Caco-2 (cell line): ENCODE results near the gene SELENON. TPM values are rescaled to one million over a fixed set of nuclear protein-coding genes. Genes with fewer than 3 reads are reported as not detected.

Source experiments
- BruUV-seq: library from RNA; stranded (reverse); fragments of 400-500 nt; replicated peaks from 2 replicates; lab custom pipeline; 2021; lab: Mats Ljungman, UMichigan
- CTCF ChIA-PET: fragments of 300-600 bp; sonication (Branson Sonifier 250); formaldehyde crosslinking; loops from one replicate; lab custom pipeline; 2022; ENCODE audit warnings: antibody characterized with exemption; lab: Charles Lee
- POLR2A ChIA-PET: fragments of 300-600 bp; sonication (Branson Sonifier 250); formaldehyde crosslinking; loops from one replicate; lab custom pipeline; 2022; ENCODE audit warnings: antibody characterized with exemption; lab: Charles Lee
- DNase-seq, 2 experiments: peaks; one replicate each; pipeline versions ENCODE4 v3.0.0 to v3.0.0-alpha.2; 2020 to 2022
- H3K27me3 ChIP-seq: replicated peaks from 2 replicates; pipeline ENCODE4 v1.6.0; 2011; ENCODE audit warnings: low read length; ENCODE audit not compliant: control insufficient read depth, insufficient read depth
- H3K36me3 ChIP-seq: 2 replicates; pipeline ENCODE4 v1.5.1; 2011; ENCODE audit warnings: low read length; ENCODE audit not compliant: control insufficient read depth, insufficient read depth
- H3K4me1 ChIP-seq: fragments of 250-450 bp; sonication (Bioruptor Pico); 2 replicates; pipeline ENCODE4 v1.5.1; 2020; ENCODE audit warnings: mild to moderate bottlenecking
- H3K4me3 ChIP-seq: 2 replicates; pipeline ENCODE4 v1.5.1; 2011; ENCODE audit warnings: low read depth, mild to moderate bottlenecking, control low read depth, low read length
- H3K9me3 ChIP-seq: fragments of 250-450 bp; sonication (Bioruptor Pico); 2 replicates; pipeline ENCODE4 v1.5.1; 2020; ENCODE audit warnings: mild to moderate bottlenecking, moderate library complexity
- H3K27ac Mint-ChIP-seq: one replicate; pipeline ENCODE4 v1.8.0; 2022; ENCODE audit warnings: mixed read lengths; ENCODE audit not compliant: unreplicated experiment
- H3K27me3 Mint-ChIP-seq: one replicate; pipeline ENCODE4 v1.8.0; 2022; ENCODE audit warnings: mixed read lengths; ENCODE audit not compliant: insufficient read depth, unreplicated experiment
- H3K36me3 Mint-ChIP-seq: one replicate; pipeline ENCODE4 v1.8.0; 2022; ENCODE audit warnings: mild to moderate bottlenecking, mixed read lengths; ENCODE audit not compliant: insufficient read depth, unreplicated experiment
- H3K4me1 Mint-ChIP-seq: one replicate; pipeline ENCODE4 v1.8.0; 2022; ENCODE audit warnings: low read depth, mixed read lengths; ENCODE audit not compliant: unreplicated experiment
- H3K4me3 Mint-ChIP-seq: one replicate; pipeline ENCODE4 v1.8.0; 2022; ENCODE audit warnings: mild to moderate bottlenecking, moderate library complexity, mixed read lengths; ENCODE audit not compliant: unreplicated experiment
- H3K9me3 Mint-ChIP-seq: one replicate; pipeline ENCODE4 v1.8.0; 2022; ENCODE audit warnings: mixed read lengths; ENCODE audit not compliant: unreplicated experiment
- CTCF ChIP-seq, 2 experiments: fragments of 200-600 bp in 1 of 2; IDR thresholded peaks; 1 replicate in 1 of 2; 2 replicates in 1 of 2; pipeline versions ENCODE4 v1.5.1 to v1.8.0; 2011 to 2022; ENCODE audit warnings: antibody characterized with exemption in 1 of 2, control low read depth in 1 of 2, inconsistent platforms in 1 of 2, low read depth in 1 of 2, low read length in 1 of 2, mild to moderate bottlenecking in 1 of 2, moderate library complexity in 1 of 2; ENCODE audit not compliant: insufficient read depth in 1 of 2, severe bottlenecking in 1 of 2, unreplicated experiment in 1 of 2
- intact Hi-C: fragments of 100-400 bp; cut with micrococcal nuclease; formaldehyde crosslinking; loops from one replicate; pipeline ENCODE4 v1.10.0; 2022; ENCODE audit not compliant: unreplicated experiment
- total RNA-seq: library from RNA; stranded (reverse); gene quantifications from 2 replicates; pipeline ENCODE4 v1.2.3, GENCODE V29; 2022

Gene SELENON
- total RNA-seq, 1 experiment from 2014 or later = 58.3 TPM

- no peaks in the 10 kb centered on the region for H3K27me3 Mint-ChIP-seq
- intact Hi-C loops = no loop called here
- Histone ChIP-seq H3K36me3 (no peaks in the 10 kb centered on the region), H3K4me1 (peaks cover 23% of the 10 kb centered on the region), H3K9me3 (no peaks in the 10 kb centered on the region), H3K4me3 (no peak overlapping the region), H3K27me3 (no peaks in the 10 kb centered on the region)
- peaks cover 25% of the 10 kb centered on the region for H3K4me1 Mint-ChIP-seq
- CTCF ChIA-PET = no interaction called here
- H3K9me3 Mint-ChIP-seq = no peaks in the 10 kb centered on the region
- no peak overlapping the region for H3K4me3 Mint-ChIP-seq
- no peak for DNase-seq
- no TSS peak for BruUV-seq
- POLR2A ChIA-PET = no interaction called here
- H3K36me3 Mint-ChIP-seq = peaks cover 4% of the 10 kb centered on the region
- no peak overlapping the region for H3K27ac Mint-ChIP-seq
- no peak for TF ChIP-seq CTCF (IDR thresholded peaks at IDR 0.05; ENCODE audit: insufficient read depth in 1 of 2, low read depth in 1 of 2, low read length in 1 of 2, severe bottlenecking in 1 of 2, unreplicated experiment in 1 of 2)
Measured at GRCh38 chr1:25767437-25767770, 32.6 kb upstream of the SELENON start.

DNA sequence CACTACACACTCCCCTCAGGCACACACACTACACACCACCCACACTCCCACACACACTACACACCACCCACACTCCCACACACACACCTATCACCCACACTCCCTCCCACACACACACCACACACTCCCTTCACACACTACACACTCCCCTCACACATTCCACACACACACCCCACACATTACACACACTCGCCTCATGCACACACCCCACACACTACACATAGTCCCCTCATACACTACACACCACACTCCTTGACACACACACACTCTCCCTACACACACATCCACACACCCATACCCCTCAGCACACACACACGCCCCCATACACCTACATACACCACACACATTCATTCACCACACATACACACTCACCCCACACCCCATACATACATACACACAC, 31.0 kb upstream of the SELENON start:
- Histone ChIP-seq H3K9me3 (no peaks in the 10 kb centered on the region), H3K4me1 (peaks cover 39% of the 10 kb centered on the region), H3K36me3 (no peaks in the 10 kb centered on the region), H3K4me3 (no peak overlapping the region), H3K27me3 (no peaks in the 10 kb centered on the region)
- no peak for TF ChIP-seq CTCF (IDR thresholded peaks at IDR 0.05; ENCODE audit: insufficient read depth in 1 of 2, low read depth in 1 of 2, low read length in 1 of 2, severe bottlenecking in 1 of 2, unreplicated experiment in 1 of 2)
- no TSS peak for BruUV-seq
- no peaks in the 10 kb centered on the region for H3K27me3 Mint-ChIP-seq
- no peak for DNase-seq
- H3K4me3 Mint-ChIP-seq = no peak overlapping the region
- H3K4me1 Mint-ChIP-seq = peaks cover 38% of the 10 kb centered on the region
- peak overlapping the region; percentile 65 for H3K27ac Mint-ChIP-seq
- peaks cover 8% of the 10 kb centered on the region for H3K36me3 Mint-ChIP-seq
- intact Hi-C loops = no loop called here
- H3K9me3 Mint-ChIP-seq = no peaks in the 10 kb centered on the region
- POLR2A ChIA-PET = no interaction called here
- CTCF ChIA-PET = no interaction called here

DNA sequence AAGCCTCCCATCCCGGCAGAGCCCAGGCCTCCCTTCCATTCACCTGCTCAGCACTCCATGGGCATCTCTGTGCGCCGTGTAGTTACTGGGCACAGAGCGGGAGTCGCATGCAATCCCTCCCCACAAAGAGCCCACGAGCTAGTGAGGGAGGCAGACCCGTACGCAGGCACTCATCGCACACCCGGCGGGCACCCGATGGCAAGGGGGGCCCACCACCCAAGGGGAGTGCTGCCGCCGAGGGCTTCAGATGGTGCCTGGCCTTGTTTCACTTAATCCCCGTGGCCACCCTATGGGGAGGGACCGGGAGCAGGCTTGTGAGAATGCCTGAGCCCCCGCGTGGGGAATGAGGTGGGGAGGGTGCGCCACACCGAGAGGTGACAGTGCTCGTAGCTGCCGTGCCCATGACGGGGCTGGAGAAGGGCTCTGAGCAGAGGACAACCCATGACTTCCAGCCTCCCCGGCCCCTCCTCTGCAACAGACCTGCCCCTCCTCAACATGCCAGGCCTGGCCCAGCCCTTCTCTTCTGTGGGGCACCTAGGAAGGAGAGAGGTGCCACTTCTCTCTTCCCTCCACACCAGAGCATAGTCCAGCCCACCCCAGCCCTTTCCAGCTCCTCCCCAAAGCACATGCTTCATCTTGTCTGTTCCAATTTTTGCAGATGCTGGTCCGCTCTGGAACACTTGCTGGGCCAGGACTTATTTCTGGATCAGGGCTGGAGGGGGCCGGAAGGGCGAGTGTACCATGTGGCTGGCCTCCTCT, 30.2 kb upstream of the SELENON start:
- CTCF ChIA-PET = no interaction called here
- H3K27ac Mint-ChIP-seq = peak overlapping the region; percentile 73
- H3K9me3 ChIP-seq = no peaks in the 10 kb centered on the region
- no peak overlapping the region for H3K4me3 ChIP-seq
- TF ChIP-seq CTCF (IDR thresholded peaks at IDR 0.05; ENCODE audit: insufficient read depth in 1 of 2, low read depth in 1 of 2, low read length in 1 of 2, severe bottlenecking in 1 of 2, unreplicated experiment in 1 of 2) = no peak
- no peaks in the 10 kb centered on the region for H3K27me3 Mint-ChIP-seq
- peaks cover 41% of the 10 kb centered on the region for H3K4me1 Mint-ChIP-seq
- DNase-seq = no peak
- H3K36me3 ChIP-seq = no peaks in the 10 kb centered on the region
- no peaks in the 10 kb centered on the region for H3K9me3 Mint-ChIP-seq
- H3K4me1 ChIP-seq = peaks cover 45% of the 10 kb centered on the region
- POLR2A ChIA-PET = no interaction called here
- H3K27me3 ChIP-seq = no peaks in the 10 kb centered on the region
- no peak overlapping the region for H3K4me3 Mint-ChIP-seq
- no TSS peak for BruUV-seq
- peaks cover 8% of the 10 kb centered on the region for H3K36me3 Mint-ChIP-seq
- intact Hi-C loops = no loop called here
